Measurements from ENCODE around the gene ZFTA. TPM values are rescaled to one million over a fixed set of nuclear protein-coding genes. Genes with fewer than 3 reads are reported as not detected.

Gene ZFTA
- total and polyA plus RNA-seq, 2 donors (not counting 3 experiments of a cell fraction or from before 2014, with no cell fraction given): 9.9 to 25.2 TPM

- H3K36me3 ChIP-seq (ENCODE audit: control insufficient read depth in 2 of 2, extremely low read depth in 1 of 2, insufficient read depth in 2 of 2, low read length in 2 of 2): no peaks in the 10 kb centered on the region
- intact Hi-C loops (cut with micrococcal nuclease) (no loop called here), dilution Hi-C loops (cut with MboI; ENCODE audit: extremely low pct_ligation_motif_present, low sequenced_read_pairs) (no loop called here)
- no peaks in the 10 kb centered on the region for H3K27me3 ChIP-seq (ENCODE audit: control insufficient read depth in 2 of 2, insufficient read depth in 2 of 2, low read length in 2 of 2)
- ChIA-PET CTCF (interaction anchor here (1.0 to 2.3 kb wide), 6 partner anchors 8 to 31 kb away, joined by 3 to 5 read pairs (median 4); no protein-coding TSS in a partner anchor), POLR2A (no interaction called here)
- no peaks in the 10 kb centered on the region for H4K20me1 ChIP-seq (replicated peaks; ENCODE audit: control insufficient read depth, extremely low read depth, insufficient read depth, low read length)
- BruUV-seq (replicated peaks): no TSS peak
- H3K4me2 ChIP-seq (ENCODE audit: insufficient read depth, low read length): no peak overlapping the region
- DNase-seq (ENCODE audit: low read depth, low spot score): no peak
- no peak overlapping the region for H2AFZ ChIP-seq (ENCODE audit: low read depth, low read length)
- H3K4me1 ChIP-seq (ENCODE audit: control insufficient read depth, extremely low read depth, insufficient read depth, low read length): no peaks in the 10 kb centered on the region
- H3K4me3 ChIP-seq (replicated peaks in 1 of 3; ENCODE audit: insufficient read depth in 1 of 3, low read depth in 1 of 3, low read length in 3 of 3): no peak overlapping the region
- H3K27ac ChIP-seq (ENCODE audit: insufficient read depth, low read depth, low read length): no peak overlapping the region
- no peak overlapping the region for H3K9ac ChIP-seq (replicated peaks; ENCODE audit: extremely low read depth, insufficient read depth, low read length)
- H3K79me2 ChIP-seq (ENCODE audit: control insufficient read depth, insufficient read depth, low read length): peaks cover 30% of the 10 kb centered on the region
- no peak for FAIRE-seq
- TF ChIP-seq MYC (IDR thresholded peaks at IDR 0.05; ENCODE audit: low read depth, low read length) (no peak), POLR2AphosphoS5 (IDR thresholded peaks at IDR 0.05; ENCODE audit: insufficient read depth, low read depth, low read length) (no peak), FOS (IDR thresholded peaks at IDR 0.05; ENCODE audit: borderline replicate concordance, insufficient read depth, low read length) (no peak), JUN (IDR thresholded peaks at IDR 0.05; ENCODE audit: borderline replicate concordance, insufficient read depth, insufficient read length, low read depth) (no peak), POLR2A (IDR thresholded peaks at IDR 0.05; ENCODE audit: low read depth, low read length) (no peak), CTCF (IDR thresholded peaks at IDR 0.05; ENCODE audit: extremely low read depth in 1 of 2, insufficient read depth in 1 of 2, low read depth in 1 of 2, low read length in 2 of 2) (no peak), GATA2 (IDR thresholded peaks at IDR 0.05; ENCODE audit: insufficient read depth, insufficient read length, low read depth, low read length) (no peak), MAX (IDR thresholded peaks at IDR 0.05; ENCODE audit: insufficient read depth, insufficient read length) (no peak)
- no peaks in the 10 kb centered on the region for H3K9me3 ChIP-seq (replicated peaks; ENCODE audit: control insufficient read depth, insufficient read depth, low read length)
- no peaks in the 10 kb centered on the region for H3K9me1 ChIP-seq (replicated peaks; ENCODE audit: control insufficient read depth, extremely low read depth, insufficient read depth, low read length)
Measured at GRCh38 chr11:63719001-63719400, 49.6 kb downstream of the ZFTA start.

Small RNA genes lying within 50 kb of the gene (small RNA-seq; reads per million reads assigned to genes)
- not detected for gene RN7SL596P (ENCODE audit: insufficient read depth, insufficient read length, low read depth, low replicate concordance)

Other genes starting within 250 kb of the ZFTA start
- 0.95 TPM in 1 of 2 replicates, not detected in the other for gene PLAAT4, start 232.0 kb downstream of the ZFTA start, total RNA-seq
- 0.88 and 1.7 TPM in 2 replicates for gene PLAAT4, start 232.0 kb downstream of the ZFTA start, polyA plus RNA-seq
- not detected in 2 replicates for gene PLAAT2, start 205.4 kb downstream of the ZFTA start, total RNA-seq
- gene PLAAT2, start 205.4 kb downstream of the ZFTA start, polyA plus RNA-seq: 0.40 TPM in 1 of 2 replicates, not detected in the other
- 22.8 and 24.2 TPM in 2 replicates for gene PLAAT3, start 154.3 kb downstream of the ZFTA start, total RNA-seq
- 37.0 and 40.2 TPM in 2 replicates for gene PLAAT3, start 154.3 kb downstream of the ZFTA start, polyA plus RNA-seq
- 70.0 and 70.2 TPM in 2 replicates for gene ATL3, start 97.4 kb downstream of the ZFTA start, total RNA-seq
- 21.7 and 25.0 TPM in 2 replicates for gene ATL3, start 97.4 kb downstream of the ZFTA start, polyA plus RNA-seq
- 109 and 112 TPM in 2 replicates for gene RTN3, start 87.3 kb downstream of the ZFTA start, total RNA-seq
- 90.6 and 93.6 TPM in 2 replicates for gene RTN3, start 87.3 kb downstream of the ZFTA start, polyA plus RNA-seq
- gene SPINDOC, start 44.7 kb upstream of the ZFTA start, total RNA-seq: 51.5 and 54.5 TPM in 2 replicates
- 29.4 and 33.8 TPM in 2 replicates for gene SPINDOC, start 44.7 kb upstream of the ZFTA start, polyA plus RNA-seq
- 33.4 and 34.7 TPM in 2 replicates for gene MARK2, start 70.3 kb upstream of the ZFTA start, total RNA-seq
- gene MARK2, start 70.3 kb upstream of the ZFTA start, polyA plus RNA-seq: 16.6 and 16.7 TPM in 2 replicates
- 0.13 and 1.7 TPM in 2 replicates for gene RCOR2, start 148.4 kb upstream of the ZFTA start, total RNA-seq
- 0.43 and 0.63 TPM in 2 replicates for gene RCOR2, start 148.4 kb upstream of the ZFTA start, polyA plus RNA-seq
- gene NAA40, start 170.2 kb upstream of the ZFTA start, total RNA-seq: 30.9 and 32.3 TPM in 2 replicates
- 22.8 and 28.5 TPM in 2 replicates for gene NAA40, start 170.2 kb upstream of the ZFTA start, polyA plus RNA-seq
- gene COX8A, start 205.8 kb upstream of the ZFTA start, total RNA-seq: 307 and 339 TPM in 2 replicates
- gene COX8A, start 205.8 kb upstream of the ZFTA start, polyA plus RNA-seq: 930 and 1,340 TPM in 2 replicates
- gene OTUB1, start 217.7 kb upstream of the ZFTA start, total RNA-seq: 80.0 and 81.9 TPM in 2 replicates
- 256 and 316 TPM in 2 replicates for gene OTUB1, start 217.7 kb upstream of the ZFTA start, polyA plus RNA-seq